Esophagus muscularis mucosa (tissue), 4 donors: ENCODE measurements around the gene ERICH6.

Experiments used
- CTCF ChIP-seq, 3 experiments: fragments of 200-600 bp in 2 of 3; fragments of 450-650 bp in 1 of 3; sonication (generic) in 2 of 3; IDR thresholded peaks; one replicate each; pipeline ENCODE4 v1.5.1; 2017 to 2019; ENCODE audit warnings: antibody characterized with exemption in 3 of 3, mild to moderate bottlenecking in 2 of 3, moderate library complexity in 1 of 3
- EP300 ChIP-seq: sonication (generic); formaldehyde crosslinking; IDR thresholded peaks from one replicate; pipeline ENCODE4 v1.6.1; 2017; ENCODE audit warnings: antibody characterized with exemption
- POLR2A ChIP-seq: fragments of 450-650 bp; IDR thresholded peaks from one replicate; pipeline ENCODE4 v1.6.1; 2017; ENCODE audit warnings: antibody characterized with exemption, moderate library complexity, mild to moderate bottlenecking, low read depth

- no peak for TF ChIP-seq CTCF (IDR thresholded peaks at IDR 0.05)
- TF ChIP-seq POLR2A, result no peak
- TF ChIP-seq EP300, result no peak
These were observed 77.4 kb downstream of the ERICH6 start for GRCh38 chr3:150626148-150626930.
